ENCODE data around the gene SH3BP4. TPM values are rescaled to one million over a fixed set of nuclear protein-coding genes. Genes with fewer than 3 reads are reported as not detected.

Gene SH3BP4
- total and polyA plus RNA-seq, 2 of the 13 experiments (the other 11 are each of a cell fraction or from before 2014, with no cell fraction given), result 34.6 to 99.1 TPM

DNA sequence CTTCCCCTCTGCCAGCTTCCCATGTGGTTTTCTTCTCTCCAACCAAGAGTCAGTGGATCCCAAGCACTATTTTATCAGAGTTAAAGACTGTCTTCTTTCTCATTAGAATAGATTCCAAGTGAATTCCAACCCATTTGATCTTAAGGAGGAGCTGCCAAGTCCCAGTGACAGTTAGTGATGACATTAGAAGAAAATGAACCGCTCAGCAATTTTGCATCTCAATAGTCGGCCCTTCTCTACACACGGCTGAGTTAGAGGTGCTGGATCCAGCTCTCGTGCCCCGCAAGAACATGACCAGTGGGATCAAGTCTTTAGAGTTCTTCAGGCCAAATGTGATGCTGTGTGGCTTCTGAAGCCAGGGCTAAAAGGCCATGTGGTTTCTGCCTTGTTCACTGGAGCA is 132.6 kb downstream of the SH3BP4 start:
- Histone ChIP-seq H3K4me3 (replicated peaks in 1 of 3; ENCODE audit: insufficient read depth in 1 of 3, low read depth in 2 of 3, low read length in 3 of 3) (no peak overlapping the region), H3K4me2 (ENCODE audit: low read depth, low read length) (no peak overlapping the region), H4K20me1 (ENCODE audit: insufficient read depth, low read length) (no peaks in the 10 kb centered on the region), H3K4me1 (ENCODE audit: insufficient read depth, low read length) (0 out of 2 replicates have a peak, but pooled peaks cover 10% of the 10 kb centered on the region), H3K27me3 (ENCODE audit: control insufficient read depth in 1 of 2, insufficient read depth in 2 of 2, low read length in 2 of 2) (peaks cover 2 to 65% of the 10 kb centered on the region in 2 experiments; a peak in 4 of 5 replicates), H3K27ac (ENCODE audit: extremely low read length, insufficient read depth, low read length) (no peak overlapping the region), H3K9me3 (ENCODE audit: low read length) (no peaks in the 10 kb centered on the region), H2AFZ (ENCODE audit: low read length) (no peak overlapping the region), H3K79me2 (ENCODE audit: insufficient read depth, low read length) (no peaks in the 10 kb centered on the region), H3K9ac (ENCODE audit: insufficient read depth, low read depth, low read length) (no peak overlapping the region), H3K36me3 (replicated peaks in 1 of 2; ENCODE audit: control insufficient read depth in 1 of 2, insufficient read depth in 2 of 2, low read length in 2 of 2) (no peaks in the 10 kb centered on the region)
- in situ Hi-C loops (cut with HindIII; ENCODE audit: extremely low pct_ligation_motif_present, low pct_unique_long_range_greater_than_20kb), result no loop called here
- FAIRE-seq, result no peak
- DNase-seq (ENCODE audit: low spot score), result no peak
- ChIA-PET CTCF (ENCODE audit: low intra/inter-chr PET ratio, low total read pairs) (no interaction called here), POLR2A (no interaction called here)
- BruUV-seq (replicated peaks), result no TSS peak
- WGBS (ENCODE audit: low lambda C conversion rate), result 39% methylated on average over 5 of the region's 5 CpGs
- intact Hi-C loops (cut with micrococcal nuclease; ENCODE audit: unreplicated experiment), result no loop called here
- TF ChIP-seq FOXK1 (CRISPR knock-in tag; IDR thresholded peaks at IDR 0.05; ENCODE audit: borderline replicate concordance, low read depth) (no peak), SP2 (CRISPR knock-in tag; IDR thresholded peaks at IDR 0.05) (no peak), ZNF274 (CRISPR knock-in tag; IDR thresholded peaks at IDR 0.05) (no peak), MAFF (IDR thresholded peaks at IDR 0.05; ENCODE audit: low read depth, low read length) (peak; percentile 87), ZNF556 (CRISPR knock-in tag; IDR thresholded peaks at IDR 0.05; ENCODE audit: borderline replicate concordance) (no peak), ZNF816 (CRISPR knock-in tag; IDR thresholded peaks at IDR 0.05; ENCODE audit: borderline replicate concordance) (no peak), MAFK (conservative IDR thresholded peaks at IDR 0.05 in 1 of 2, IDR thresholded peaks at IDR 0.05 in 1 of 2; ENCODE audit: low read length in 2 of 2) (peak; percentile 88 to 91), PCBP1 (IDR thresholded peaks at IDR 0.05; ENCODE audit: borderline replicate concordance, low read depth, low read length) (no peak), NRL (CRISPR knock-in tag; IDR thresholded peaks at IDR 0.05; ENCODE audit: borderline replicate concordance) (no peak)
- no peak for ATAC-seq

DNA sequence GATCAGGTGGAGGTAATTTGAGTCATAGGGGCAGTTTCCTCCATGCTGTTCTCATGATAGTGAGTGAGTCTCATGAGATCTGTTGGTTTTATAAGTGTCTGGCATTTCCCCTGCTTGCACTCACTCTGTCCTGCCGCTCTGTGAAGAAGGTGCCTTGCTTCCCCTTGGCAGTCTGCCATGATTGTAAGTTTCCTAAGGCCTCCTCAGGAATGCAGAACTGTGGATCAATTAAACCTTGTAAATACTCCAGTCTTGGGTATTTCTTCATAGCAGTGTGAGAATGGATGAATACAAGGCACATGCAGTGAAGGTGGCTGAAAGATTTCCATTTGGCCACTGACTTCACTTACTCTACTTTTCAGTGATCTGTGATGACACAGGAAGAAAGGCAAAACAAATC is 133.7 kb downstream of the SH3BP4 start:
- TF ChIP-seq SMC3 (IDR thresholded peaks at IDR 0.05; ENCODE audit: low read length), result no peak
- TF ChIP-seq ZNF567 (CRISPR knock-in tag; IDR thresholded peaks at IDR 0.05; ENCODE audit: borderline replicate concordance), result no peak
- no peak for TF ChIP-seq HNRNPL (IDR thresholded peaks at IDR 0.05; ENCODE audit: low read depth, low read length)
- TF ChIP-seq, protein P1, sequence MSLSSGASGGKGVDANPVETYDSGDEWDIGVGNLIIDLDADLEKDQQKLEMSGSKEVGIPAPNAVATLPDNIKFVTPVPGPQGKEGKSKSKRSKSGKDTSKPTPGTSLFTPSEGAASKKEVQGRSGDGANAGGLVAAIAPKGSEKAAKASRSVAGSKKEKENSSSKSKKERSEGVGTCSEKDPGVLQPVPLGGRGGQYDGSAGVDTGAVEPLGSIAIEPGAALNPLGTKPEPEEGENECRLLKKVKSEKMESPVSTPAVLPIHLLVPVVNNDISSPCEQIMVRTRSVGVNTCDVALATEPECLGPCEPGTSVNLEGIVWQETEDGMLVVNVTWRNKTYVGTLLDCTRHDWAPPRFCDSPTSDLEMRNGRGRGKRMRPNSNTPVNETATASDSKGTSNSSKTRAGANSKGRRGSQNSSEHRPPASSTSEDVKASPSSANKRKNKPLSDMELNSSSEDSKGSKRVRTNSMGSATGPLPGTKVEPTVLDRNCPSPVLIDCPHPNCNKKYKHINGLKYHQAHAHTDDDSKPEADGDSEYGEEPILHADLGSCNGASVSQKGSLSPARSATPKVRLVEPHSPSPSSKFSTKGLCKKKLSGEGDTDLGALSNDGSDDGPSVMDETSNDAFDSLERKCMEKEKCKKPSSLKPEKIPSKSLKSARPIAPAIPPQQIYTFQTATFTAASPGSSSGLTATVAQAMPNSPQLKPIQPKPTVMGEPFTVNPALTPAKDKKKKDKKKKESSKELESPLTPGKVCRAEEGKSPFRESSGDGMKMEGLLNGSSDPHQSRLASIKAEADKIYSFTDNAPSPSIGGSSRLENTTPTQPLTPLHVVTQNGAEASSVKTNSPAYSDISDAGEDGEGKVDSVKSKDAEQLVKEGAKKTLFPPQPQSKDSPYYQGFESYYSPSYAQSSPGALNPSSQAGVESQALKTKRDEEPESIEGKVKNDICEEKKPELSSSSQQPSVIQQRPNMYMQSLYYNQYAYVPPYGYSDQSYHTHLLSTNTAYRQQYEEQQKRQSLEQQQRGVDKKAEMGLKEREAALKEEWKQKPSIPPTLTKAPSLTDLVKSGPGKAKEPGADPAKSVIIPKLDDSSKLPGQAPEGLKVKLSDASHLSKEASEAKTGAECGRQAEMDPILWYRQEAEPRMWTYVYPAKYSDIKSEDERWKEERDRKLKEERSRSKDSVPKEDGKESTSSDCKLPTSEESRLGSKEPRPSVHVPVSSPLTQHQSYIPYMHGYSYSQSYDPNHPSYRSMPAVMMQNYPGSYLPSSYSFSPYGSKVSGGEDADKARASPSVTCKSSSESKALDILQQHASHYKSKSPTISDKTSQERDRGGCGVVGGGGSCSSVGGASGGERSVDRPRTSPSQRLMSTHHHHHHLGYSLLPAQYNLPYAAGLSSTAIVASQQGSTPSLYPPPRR (CRISPR knock-in tag; IDR thresholded peaks at IDR 0.05; ENCODE audit: borderline replicate concordance), result no peak
- POLR2A ChIA-PET, result no interaction called here
- no TSS peak for BruUV-seq (replicated peaks)
- DNase-seq (ENCODE audit: low spot score), result no peak
- in situ Hi-C loops (cut with HindIII; ENCODE audit: extremely low pct_ligation_motif_present, low pct_unique_long_range_greater_than_20kb), result no loop called here
- no peaks in the 10 kb centered on the region for H3K79me2 ChIP-seq (ENCODE audit: insufficient read depth, low read length)
- CTCF ChIA-PET (ENCODE audit: low intra/inter-chr PET ratio, low total read pairs), result no interaction called here
- H3K4me2 ChIP-seq (ENCODE audit: low read depth, low read length), result no peak overlapping the region
- WGBS (ENCODE audit: low lambda C conversion rate), result 0% methylated on average over 1 of the region's 1 CpG
- peaks cover 2 to 71% of the 10 kb centered on the region in 2 experiments; a peak in 4 of 5 replicates for H3K27me3 ChIP-seq (ENCODE audit: control insufficient read depth in 1 of 2, insufficient read depth in 2 of 2, low read length in 2 of 2)
- no peaks in the 10 kb centered on the region for H4K20me1 ChIP-seq (ENCODE audit: insufficient read depth, low read length)
- no peak for FAIRE-seq
- 0 out of 2 replicates have a peak, but pooled peaks cover 10% of the 10 kb centered on the region for H3K4me1 ChIP-seq (ENCODE audit: insufficient read depth, low read length)
- no peak for ATAC-seq
- no peak overlapping the region for H3K27ac ChIP-seq (ENCODE audit: extremely low read length, insufficient read depth, low read length)
- H3K36me3 ChIP-seq (replicated peaks in 1 of 2; ENCODE audit: control insufficient read depth in 1 of 2, insufficient read depth in 2 of 2, low read length in 2 of 2), result no peaks in the 10 kb centered on the region
- no peak overlapping the region for H2AFZ ChIP-seq (ENCODE audit: low read length)
- intact Hi-C loops (cut with micrococcal nuclease; ENCODE audit: unreplicated experiment), result no loop called here
- H3K9me3 ChIP-seq (ENCODE audit: low read length), result no peaks in the 10 kb centered on the region
- no peak overlapping the region for H3K4me3 ChIP-seq (replicated peaks in 1 of 3; ENCODE audit: insufficient read depth in 1 of 3, low read depth in 2 of 3, low read length in 3 of 3)
- H3K9ac ChIP-seq (ENCODE audit: insufficient read depth, low read depth, low read length), result no peak overlapping the region

All from HepG2 (cell line).